ENCODE results near the gene FOXN1.

FOXN1 gene

DNA sequence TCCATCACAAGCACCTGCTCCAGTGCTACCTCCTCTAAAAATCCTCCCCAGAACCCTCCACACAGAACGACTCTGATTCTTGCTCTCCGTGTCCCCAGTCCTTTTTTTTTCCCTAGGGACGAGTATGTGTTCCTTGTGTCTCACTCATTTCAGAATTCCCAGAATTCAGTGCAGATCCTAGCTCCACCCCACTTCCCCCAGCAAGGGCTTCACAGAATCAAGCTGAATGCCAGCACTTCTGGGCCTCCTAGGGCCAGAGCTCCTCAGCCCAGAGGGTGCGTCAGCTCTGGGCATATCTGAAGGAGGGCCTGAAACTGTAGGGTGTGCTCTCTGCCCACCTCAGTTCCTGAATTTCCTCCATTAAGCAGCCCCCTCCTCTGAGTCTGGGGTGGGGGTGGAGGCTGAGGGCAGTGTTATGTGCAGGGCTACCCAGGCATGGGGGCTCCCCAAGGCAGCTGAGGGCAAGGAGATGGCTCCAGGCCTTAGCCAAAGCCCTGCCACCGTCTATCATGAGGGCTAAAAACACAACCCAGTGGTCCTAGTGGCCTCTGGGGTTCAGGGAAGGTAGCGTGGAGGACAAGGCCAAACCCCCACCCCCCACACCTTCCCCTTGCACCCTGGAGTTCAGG, 39.8 kb downstream of the FOXN1 start:
- Histone ChIP-seq H3K27me3 (ENCODE audit: control insufficient read depth, insufficient read depth, low read length, poor library complexity, severe bottlenecking) (no peaks in the 10 kb centered on the region), H3K27ac (ENCODE audit: insufficient read depth, low read depth, low read length, poor library complexity, severe bottlenecking) (no peak overlapping the region), H3K36me3 (ENCODE audit: control insufficient read depth, insufficient read depth, low read length) (no peaks in the 10 kb centered on the region), H3K9me3 (ENCODE audit: control insufficient read depth, low read length) (no peaks in the 10 kb centered on the region), H3K4me1 (ENCODE audit: control insufficient read depth, insufficient read depth, low read length) (peaks cover 15% of the 10 kb centered on the region), H3K4me3 (ENCODE audit: insufficient read depth, low read depth, low read length) (no peak overlapping the region)
- WGBS, 2 experiments: 84 to 88% methylated on average over 6 of the region's 6 CpGs

DNA sequence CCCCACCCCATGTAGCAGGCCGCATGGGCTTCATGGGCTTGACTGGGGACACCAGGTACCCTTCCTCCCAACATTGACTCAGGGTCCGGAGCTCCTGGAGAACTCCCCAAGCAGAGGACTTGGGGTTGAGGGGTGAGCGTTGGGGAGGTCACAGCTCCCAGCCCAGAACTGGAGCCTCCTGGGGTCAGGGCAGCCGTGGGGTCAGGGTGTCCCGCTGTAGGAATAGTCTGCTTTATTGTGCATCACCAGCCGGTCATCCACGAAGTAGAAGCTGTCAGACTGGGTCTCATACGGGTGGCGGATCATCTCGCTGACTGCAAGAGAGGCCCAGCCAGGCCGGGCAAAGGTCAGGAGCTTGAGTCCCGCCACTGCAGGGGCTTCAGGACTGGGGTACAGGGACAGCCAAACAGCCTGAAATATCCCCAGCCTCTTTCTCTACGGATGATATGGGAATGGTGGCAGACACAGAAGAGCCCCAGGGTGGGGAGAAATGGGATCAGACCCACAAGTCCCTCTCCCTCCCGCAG, 41.0 kb downstream of the FOXN1 start:
- peaks cover 17% of the 10 kb centered on the region for H3K4me1 ChIP-seq (ENCODE audit: control insufficient read depth, insufficient read depth, low read length)
- no peaks in the 10 kb centered on the region for H3K27me3 ChIP-seq (ENCODE audit: control insufficient read depth, insufficient read depth, low read length, poor library complexity, severe bottlenecking)
- H3K36me3 ChIP-seq (ENCODE audit: control insufficient read depth, insufficient read depth, low read length): no peaks in the 10 kb centered on the region
- 93 to 95% methylated on average over 14 of the region's 14 CpGs for WGBS, 2 experiments
- H3K9me3 ChIP-seq (ENCODE audit: control insufficient read depth, low read length): no peaks in the 10 kb centered on the region
- no peak overlapping the region for H3K27ac ChIP-seq (ENCODE audit: insufficient read depth, low read depth, low read length, poor library complexity, severe bottlenecking)
- H3K4me3 ChIP-seq (ENCODE audit: insufficient read depth, low read depth, low read length): no peak overlapping the region

DNA sequence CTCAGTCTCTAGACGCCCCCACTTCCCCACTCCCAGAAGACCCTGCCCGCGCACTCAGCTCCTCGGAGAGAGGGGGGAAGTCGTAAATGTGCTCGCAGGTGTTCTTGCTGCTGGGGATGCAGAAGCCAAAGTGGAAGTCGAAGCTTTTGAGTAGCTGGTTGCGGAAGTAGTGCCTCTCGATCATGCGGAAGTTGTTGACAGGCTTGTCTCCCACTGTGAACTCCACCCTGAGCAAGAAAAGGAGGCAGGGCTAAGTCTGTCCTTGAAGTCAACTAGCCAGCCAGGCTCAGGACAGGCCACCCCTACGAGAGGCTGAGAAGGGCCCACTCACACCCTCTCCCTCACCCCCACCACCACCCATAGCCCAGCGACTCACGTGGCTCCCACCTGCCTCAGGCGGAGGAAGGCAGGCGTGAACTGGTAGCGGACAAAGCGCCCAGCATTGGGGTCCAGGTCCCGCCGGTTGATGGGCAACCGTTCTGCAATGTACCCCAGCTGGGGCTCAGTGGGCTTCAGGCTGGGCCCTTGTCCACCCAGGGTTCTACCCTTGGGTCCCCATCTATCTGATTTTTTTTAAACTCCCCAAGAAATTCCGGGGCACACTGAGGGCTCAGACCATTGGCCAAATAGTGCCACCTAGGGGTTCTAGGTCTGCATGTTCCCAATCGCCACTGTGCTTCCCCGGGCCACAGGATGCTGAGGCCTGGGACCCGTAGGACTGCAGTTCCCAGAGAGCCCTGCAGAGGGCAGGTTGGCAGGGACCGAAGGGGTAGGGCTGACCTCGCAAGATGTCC, 41.7 kb downstream of the FOXN1 start:
- Histone ChIP-seq H3K9me3 (ENCODE audit: control insufficient read depth, low read length) (no peaks in the 10 kb centered on the region), H3K27ac (ENCODE audit: insufficient read depth, low read depth, low read length, poor library complexity, severe bottlenecking) (no peak overlapping the region), H3K4me1 (ENCODE audit: control insufficient read depth, insufficient read depth, low read length) (peaks cover 17% of the 10 kb centered on the region), H3K4me3 (ENCODE audit: insufficient read depth, low read depth, low read length) (no peak overlapping the region), H3K36me3 (ENCODE audit: control insufficient read depth, insufficient read depth, low read length) (no peaks in the 10 kb centered on the region), H3K27me3 (ENCODE audit: control insufficient read depth, insufficient read depth, low read length, poor library complexity, severe bottlenecking) (no peaks in the 10 kb centered on the region)
- 77 to 78% methylated on average over 26 of the region's 26 CpGs for WGBS, 2 experiments

DNA sequence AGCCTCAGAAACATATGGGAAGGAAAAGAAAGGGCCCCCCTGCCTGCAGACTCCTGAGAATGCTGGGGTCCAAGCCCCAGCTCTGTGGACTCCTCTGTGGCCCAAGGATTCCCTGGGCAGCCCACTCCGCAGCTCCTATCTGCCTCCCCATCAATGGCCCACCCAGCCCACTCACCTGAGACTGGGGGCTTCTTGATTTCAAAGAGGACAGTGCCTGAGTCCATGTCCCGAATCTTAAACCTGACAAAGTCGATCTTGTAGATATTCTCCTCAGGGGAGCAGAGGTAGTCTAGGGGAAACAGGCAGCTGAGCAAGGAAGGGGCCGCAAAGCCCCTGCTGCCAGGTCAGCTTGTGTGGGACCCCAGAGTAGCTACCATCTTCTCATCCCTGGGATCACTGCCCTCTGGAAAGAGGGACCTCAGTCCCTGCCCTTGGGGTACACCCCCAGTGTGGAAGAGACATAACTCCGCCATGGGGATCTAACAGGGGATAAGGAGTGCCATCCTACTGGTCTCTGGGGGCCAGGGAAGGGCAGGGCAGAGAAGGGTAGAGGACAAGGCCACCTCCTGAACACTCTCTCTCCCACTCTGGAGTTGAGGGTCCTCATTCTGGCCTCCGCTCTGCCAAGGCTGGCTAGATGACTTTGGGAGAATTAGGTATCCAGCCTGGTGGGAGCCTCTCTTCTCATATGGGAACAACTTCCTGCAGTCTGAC, 42.4 kb downstream of the FOXN1 start:
- Histone ChIP-seq H3K36me3 (ENCODE audit: control insufficient read depth, insufficient read depth, low read length) (peaks cover 1% of the 10 kb centered on the region), H3K27me3 (ENCODE audit: control insufficient read depth, insufficient read depth, low read length, poor library complexity, severe bottlenecking) (no peaks in the 10 kb centered on the region), H3K4me1 (ENCODE audit: control insufficient read depth, insufficient read depth, low read length) (peaks cover 17% of the 10 kb centered on the region), H3K4me3 (ENCODE audit: insufficient read depth, low read depth, low read length) (no peak overlapping the region), H3K27ac (ENCODE audit: insufficient read depth, low read depth, low read length, poor library complexity, severe bottlenecking) (no peak overlapping the region), H3K9me3 (ENCODE audit: control insufficient read depth, low read length) (no peaks in the 10 kb centered on the region)
- WGBS, 2 experiments: 91% methylated on average over 6 of the region's 6 CpGs

DNA sequence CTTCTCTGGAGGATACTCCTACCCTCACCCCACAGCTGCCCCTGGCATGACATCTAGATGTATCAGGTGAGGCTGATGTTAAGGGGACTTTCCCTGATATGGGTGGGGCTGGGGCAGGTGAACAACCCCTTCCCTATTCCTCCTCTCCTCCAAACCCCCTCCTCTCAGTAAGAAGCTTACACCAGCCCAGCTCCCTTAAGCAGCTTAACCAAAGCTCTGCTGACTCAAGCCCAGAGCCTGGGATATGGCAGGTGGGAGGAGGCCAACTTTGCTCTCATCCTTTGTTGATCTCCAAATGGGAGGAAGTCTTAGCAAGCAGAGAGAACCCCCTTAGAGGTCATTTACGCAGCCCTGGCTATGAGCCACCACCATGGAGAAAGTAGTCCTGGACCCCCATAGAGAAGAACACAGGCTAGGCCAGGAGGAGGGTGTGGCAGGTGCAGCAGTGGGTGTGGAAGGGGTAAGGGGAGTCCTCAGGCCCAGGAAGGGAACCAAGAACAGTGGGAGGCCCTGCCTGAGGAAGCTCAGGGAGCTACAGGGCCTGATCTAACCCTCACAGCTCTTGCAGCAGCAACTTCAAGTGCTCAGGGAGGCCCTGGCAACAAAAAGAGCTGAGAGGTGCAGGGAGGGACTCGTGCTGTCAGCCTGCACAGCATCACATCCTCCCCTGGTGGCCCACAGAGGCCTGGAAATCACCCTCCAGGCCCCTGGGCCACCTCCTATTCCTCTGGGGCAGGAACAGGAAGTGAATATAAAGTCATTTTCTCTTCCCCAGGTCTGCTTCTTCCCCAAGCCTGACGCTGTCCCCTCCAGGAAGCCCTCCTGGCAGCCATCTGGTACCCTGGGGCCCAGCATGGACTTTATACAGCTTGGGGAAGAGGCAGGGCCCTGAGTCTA, 43.3 kb downstream of the FOXN1 start:
- H3K27me3 ChIP-seq (ENCODE audit: control insufficient read depth, insufficient read depth, low read length, poor library complexity, severe bottlenecking): no peaks in the 10 kb centered on the region
- peak overlapping the region; percentile 60 for H3K27ac ChIP-seq (ENCODE audit: insufficient read depth, low read depth, low read length, poor library complexity, severe bottlenecking)
- H3K9me3 ChIP-seq (ENCODE audit: control insufficient read depth, low read length): no peaks in the 10 kb centered on the region
- WGBS, 2 experiments: 69 to 82% methylated on average over 3 of the region's 3 CpGs
- H3K4me3 ChIP-seq (ENCODE audit: insufficient read depth, low read depth, low read length): no peak overlapping the region
- H3K4me1 ChIP-seq (ENCODE audit: control insufficient read depth, insufficient read depth, low read length): peaks cover 17% of the 10 kb centered on the region
- H3K36me3 ChIP-seq (ENCODE audit: control insufficient read depth, insufficient read depth, low read length): peaks cover 8% of the 10 kb centered on the region

DNA sequence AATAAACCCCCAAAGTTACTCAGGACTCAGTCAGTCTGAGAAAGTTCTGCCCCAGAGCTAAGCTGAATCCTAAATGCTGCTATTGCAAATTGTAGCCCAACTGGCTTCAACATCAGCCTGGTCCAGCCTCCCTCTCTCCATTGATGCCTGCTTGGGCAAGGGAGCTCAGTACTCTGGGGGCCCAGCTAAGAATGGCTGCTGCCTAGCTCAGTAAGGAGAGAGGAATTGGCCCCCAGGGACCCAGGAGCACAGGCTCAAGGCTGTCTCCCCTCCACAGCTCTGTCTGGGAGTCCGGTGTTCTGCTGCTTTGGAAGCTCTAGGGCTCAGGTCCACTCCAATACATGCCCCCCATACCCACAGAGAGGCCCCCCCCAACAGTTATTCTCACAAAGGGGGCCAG, 44.7 kb downstream of the FOXN1 start:
- WGBS, 2 experiments: 85 to 93% methylated on average over 1 of the region's 1 CpG
- Histone ChIP-seq H3K4me1 (ENCODE audit: control insufficient read depth, insufficient read depth, low read length) (peaks cover 17% of the 10 kb centered on the region), H3K27ac (ENCODE audit: insufficient read depth, low read depth, low read length, poor library complexity, severe bottlenecking) (no peak overlapping the region), H3K4me3 (ENCODE audit: insufficient read depth, low read depth, low read length) (no peak overlapping the region), H3K36me3 (ENCODE audit: control insufficient read depth, insufficient read depth, low read length) (peaks cover 15% of the 10 kb centered on the region), H3K9me3 (ENCODE audit: control insufficient read depth, low read length) (no peaks in the 10 kb centered on the region), H3K27me3 (ENCODE audit: control insufficient read depth, insufficient read depth, low read length, poor library complexity, severe bottlenecking) (no peaks in the 10 kb centered on the region)

DNA sequence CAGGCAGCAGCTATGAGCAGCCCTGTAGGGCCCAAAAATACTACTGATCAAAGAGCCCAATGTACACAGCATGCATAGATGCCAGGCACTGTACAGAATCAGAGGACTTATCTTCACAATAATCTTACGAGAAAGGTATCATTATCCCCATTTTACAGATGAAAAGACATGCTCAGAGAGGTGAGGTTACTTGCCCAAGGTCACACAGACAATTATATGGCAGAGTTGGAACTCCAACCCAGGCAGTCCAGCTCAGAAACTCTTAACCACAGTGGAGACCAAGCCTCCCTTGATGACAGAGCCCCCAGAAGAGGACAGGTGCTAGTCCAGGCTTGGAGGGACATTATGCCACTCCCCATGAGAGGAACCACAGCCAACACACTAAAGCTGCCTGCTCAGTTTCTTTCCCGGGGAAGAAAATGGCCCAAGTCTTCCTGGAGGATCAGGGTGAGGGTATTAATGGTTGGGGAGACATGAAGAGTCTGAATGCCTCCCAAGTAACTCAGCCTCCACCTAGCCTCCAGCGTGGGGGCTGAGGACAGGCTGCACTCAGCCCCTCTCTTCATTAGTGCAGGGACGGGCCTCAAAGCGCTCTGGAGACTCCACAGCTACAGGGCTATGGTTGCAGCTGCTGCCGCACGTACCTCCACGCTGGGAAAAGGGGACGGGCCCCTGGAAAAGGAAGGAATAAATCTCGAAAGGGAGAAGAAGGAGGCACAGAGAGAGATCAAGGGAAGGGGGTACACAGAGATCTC, 45.5 kb downstream of the FOXN1 start:
- Histone ChIP-seq H3K4me3 (ENCODE audit: insufficient read depth, low read depth, low read length) (peak overlapping the region; percentile 55), H3K36me3 (ENCODE audit: control insufficient read depth, insufficient read depth, low read length) (peaks cover 19% of the 10 kb centered on the region), H3K4me1 (ENCODE audit: control insufficient read depth, insufficient read depth, low read length) (peaks cover 17% of the 10 kb centered on the region), H3K9me3 (ENCODE audit: control insufficient read depth, low read length) (no peaks in the 10 kb centered on the region), H3K27me3 (ENCODE audit: control insufficient read depth, insufficient read depth, low read length, poor library complexity, severe bottlenecking) (no peaks in the 10 kb centered on the region), H3K27ac (ENCODE audit: insufficient read depth, low read depth, low read length, poor library complexity, severe bottlenecking) (no peak overlapping the region)
- 17 to 21% methylated on average over 10 of the region's 10 CpGs for WGBS, 2 experiments

DNA sequence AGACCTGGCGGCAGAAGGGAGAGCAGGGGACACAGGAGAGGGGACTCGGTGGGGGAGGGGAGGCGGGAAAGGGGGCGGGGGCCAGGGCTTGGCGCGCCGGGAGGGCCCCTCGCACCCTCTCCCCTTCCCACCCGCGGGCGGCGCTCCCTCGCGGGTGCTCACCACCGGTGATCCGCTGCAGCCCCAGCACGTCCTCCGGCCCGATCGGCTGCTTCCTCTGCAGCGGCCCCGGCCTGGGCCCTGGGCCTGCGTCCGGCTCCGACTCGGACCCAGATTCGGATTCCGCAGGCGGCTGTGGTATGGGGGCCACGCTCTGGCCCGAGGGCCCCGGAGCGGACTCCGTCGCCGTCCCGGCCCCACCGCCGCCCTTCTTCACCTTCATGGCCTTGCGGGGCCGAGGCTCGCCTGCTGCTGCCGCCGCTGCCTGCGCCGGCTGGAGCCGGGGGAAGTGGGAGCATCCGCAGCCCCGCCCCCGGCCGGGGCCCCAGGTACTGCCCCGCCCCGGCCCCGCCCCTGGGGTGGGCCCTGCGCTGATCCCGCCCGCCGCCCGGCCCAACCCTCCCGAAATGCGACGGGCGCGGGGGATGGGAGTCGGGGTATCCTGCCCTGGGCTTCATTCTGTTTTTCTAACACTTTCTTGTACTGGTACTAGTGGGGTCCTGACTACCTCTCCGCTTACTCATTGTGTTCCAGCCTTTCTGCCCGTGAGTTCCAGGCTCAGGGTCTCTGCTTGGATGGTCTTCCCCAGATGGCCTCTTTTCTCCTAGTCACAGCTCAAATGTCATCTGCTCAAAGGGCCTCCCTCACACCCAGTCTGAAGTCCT, 46.2 kb downstream of the FOXN1 start, which contains the start of gene UNC119:
UNC119 (minus strand) TSS at position 449 of the 824 bp plus-strand sequence; CDS start at position 382, 67 bp downstream.
- H3K4me3 ChIP-seq (ENCODE audit: insufficient read depth, low read depth, low read length): peak within 1 kb of the TSS; percentile 55
- H3K9me3 ChIP-seq (ENCODE audit: control insufficient read depth, low read length): no peaks in the 10 kb centered on the region
- H3K27ac ChIP-seq (ENCODE audit: insufficient read depth, low read depth, low read length, poor library complexity, severe bottlenecking): no peak within 1 kb of the TSS
- peaks cover 23% of the 10 kb centered on the region for H3K36me3 ChIP-seq (ENCODE audit: control insufficient read depth, insufficient read depth, low read length)
- H3K4me1 ChIP-seq (ENCODE audit: control insufficient read depth, insufficient read depth, low read length): peaks cover 17% of the 10 kb centered on the region
- WGBS, 2 experiments: 1% methylated on average over 67 of the region's 67 CpGs
- H3K27me3 ChIP-seq (ENCODE audit: control insufficient read depth, insufficient read depth, low read length, poor library complexity, severe bottlenecking): no peaks in the 10 kb centered on the region
